Tibial nerve (tissue), 4 donors: ENCODE results near the gene MSL2. TPM values are rescaled to one million over a fixed set of nuclear protein-coding genes. Genes with fewer than 3 reads are reported as not detected.
"Not testable (repeated sequence)": the region's sequence is repeated elsewhere in the genome, so short reads cannot be mapped to it uniquely, and the experiment has no call there.

Source experiments
- DNase-seq, 2 donors: peaks; one replicate each; pipeline ENCODE4 v3.0.0-alpha.2; 2019; ENCODE audit warnings: low spot score in 2 of 2
- H3K27ac ChIP-seq, 4 donors: fragments of 200-600 bp; sonication (generic) in 3 of 4; one replicate each; pipeline ENCODE4 v1.5.1; 2017 to 2019; ENCODE audit warnings: mild to moderate bottlenecking in 1 of 4
- H3K27me3 ChIP-seq, 2 donors: fragments of 200-600 bp; sonication (generic) in 1 of 2; one replicate each; pipeline versions ENCODE4 v1.5.1 to v1.6.0; 2017 to 2019
- H3K36me3 ChIP-seq, 3 donors: fragments of 200-600 bp; sonication (generic); one replicate each; pipeline ENCODE4 v1.5.1; 2018 to 2019
- H3K4me1 ChIP-seq, 4 donors: fragments of 200-600 bp; sonication (generic) in 3 of 4; one replicate each; pipeline ENCODE4 v1.5.1; 2017 to 2019
- H3K4me3 ChIP-seq, 4 donors: fragments of 200-600 bp; sonication (generic) in 3 of 4; one replicate each; pipeline ENCODE4 v1.5.1; 2017 to 2019; ENCODE audit warnings: mild to moderate bottlenecking in 1 of 4, moderate library complexity in 1 of 4
- H3K9me3 ChIP-seq, 4 donors: fragments of 200-600 bp; sonication (generic) in 3 of 4; one replicate each; pipeline ENCODE4 v1.5.1; 2017 to 2019
- CTCF ChIP-seq, 5 experiments: fragments of 200-600 bp in 3 of 5; fragments of 450-650 bp in 2 of 5; sonication (generic) in 3 of 5; IDR thresholded peaks; one replicate each; pipeline ENCODE4 v1.5.1; 2016 to 2019; ENCODE audit warnings: antibody characterized with exemption in 5 of 5, mild to moderate bottlenecking in 3 of 5, moderate library complexity in 2 of 5
- EP300 ChIP-seq, 2 donors: sonication (generic); formaldehyde crosslinking; IDR thresholded peaks; one replicate each; pipeline ENCODE4 v1.6.1; 2017; ENCODE audit warnings: antibody characterized with exemption in 2 of 2, mild to moderate bottlenecking in 1 of 2
- POLR2A ChIP-seq, 2 donors: fragments of 450-650 bp; IDR thresholded peaks; one replicate each; pipeline ENCODE4 v1.6.1; 2017; ENCODE audit warnings: antibody characterized with exemption in 2 of 2, mild to moderate bottlenecking in 2 of 2, moderate library complexity in 2 of 2
- WGBS, 2 donors: methylation state at CpG; one replicate each; pipeline ENCODE4 v1.1.5; 2018; 5-methylcytosine and 5-hydroxymethylcytosine counted together
- total RNA-seq, 4 donors: library from RNA; depleted of rRNA; stranded (reverse); fragments of >200 nt; gene quantifications; one replicate each; pipeline ENCODE4 v1.1.0, GENCODE V29; 2016

MSL2 gene
- total RNA-seq, 4 donors from 2014 or later, result 19.8 to 53.4 (median 44.5) TPM

DNA sequence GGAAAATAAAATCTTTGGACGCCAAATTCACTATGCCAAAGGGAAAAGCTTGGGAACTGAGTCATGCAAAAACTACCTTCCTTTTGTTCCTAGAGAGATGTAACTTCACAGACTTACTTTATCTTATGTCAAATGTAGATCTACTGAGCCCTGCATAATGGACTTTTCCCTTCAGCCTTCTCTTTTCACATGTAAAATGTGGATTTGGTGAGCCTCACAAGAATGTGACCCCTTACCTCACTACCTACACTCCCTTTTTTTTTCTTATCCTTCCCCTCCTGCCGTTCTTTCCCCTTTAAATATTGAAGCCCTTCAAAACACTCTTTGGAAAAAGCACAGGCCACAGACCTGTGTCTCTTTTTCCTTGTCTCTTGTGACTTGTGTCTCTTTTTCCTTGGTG lies 40.0 kb upstream of the MSL2 start:
- TF ChIP-seq CTCF (IDR thresholded peaks at IDR 0.05), result no peak
- no peak for TF ChIP-seq EP300 (IDR thresholded peaks at IDR 0.05)
- TF ChIP-seq POLR2A (IDR thresholded peaks at IDR 0.05), result no peak
- WGBS, 2 donors, result 71 to 80% methylated on average over 2 of the region's 2 CpGs
- H3K4me3 ChIP-seq, result no peak overlapping the region
- DNase-seq, result no peak
- no peaks in the 10 kb centered on the region for H3K27me3 ChIP-seq
- H3K4me1 ChIP-seq, result no peaks in the 10 kb centered on the region
- H3K27ac ChIP-seq, result no peak overlapping the region
- H3K9me3 ChIP-seq, result no peaks in the 10 kb centered on the region
- no peaks in the 10 kb centered on the region for H3K36me3 ChIP-seq

- Histone ChIP-seq H3K4me1 (no peaks in the 10 kb centered on the region), H3K27me3 (no peaks in the 10 kb centered on the region), H3K4me3 (no peak overlapping the region), H3K27ac (no peak overlapping the region), H3K9me3 (no peaks in the 10 kb centered on the region), H3K36me3 (no peaks in the 10 kb centered on the region)
- TF ChIP-seq CTCF (IDR thresholded peaks at IDR 0.05) (no peak), POLR2A (IDR thresholded peaks at IDR 0.05) (no peak), EP300 (IDR thresholded peaks at IDR 0.05) (no peak)
- DNase-seq, result no peak
- 80 to 82% methylated on average over 1 of the region's 1 CpG for WGBS, 2 donors
Measured at GRCh38 chr3:136235545-136235944, 39.4 kb upstream of the MSL2 start.

- no peaks in the 10 kb centered on the region for H3K36me3 ChIP-seq
- H3K27ac ChIP-seq, result no peak overlapping the region
- DNase-seq, result no peak
- TF ChIP-seq EP300 (IDR thresholded peaks at IDR 0.05) (no peak), CTCF (IDR thresholded peaks at IDR 0.05) (no peak), POLR2A (IDR thresholded peaks at IDR 0.05) (no peak)
- H3K27me3 ChIP-seq, result no peaks in the 10 kb centered on the region
- WGBS, 2 donors, result 85 to 94% methylated on average over 2 of the region's 2 CpGs
- H3K9me3 ChIP-seq, result no peaks in the 10 kb centered on the region
- no peaks in the 10 kb centered on the region for H3K4me1 ChIP-seq
- H3K4me3 ChIP-seq, result no peak overlapping the region
Measured at GRCh38 chr3:136232413-136232812, 36.3 kb upstream of the MSL2 start.

DNA sequence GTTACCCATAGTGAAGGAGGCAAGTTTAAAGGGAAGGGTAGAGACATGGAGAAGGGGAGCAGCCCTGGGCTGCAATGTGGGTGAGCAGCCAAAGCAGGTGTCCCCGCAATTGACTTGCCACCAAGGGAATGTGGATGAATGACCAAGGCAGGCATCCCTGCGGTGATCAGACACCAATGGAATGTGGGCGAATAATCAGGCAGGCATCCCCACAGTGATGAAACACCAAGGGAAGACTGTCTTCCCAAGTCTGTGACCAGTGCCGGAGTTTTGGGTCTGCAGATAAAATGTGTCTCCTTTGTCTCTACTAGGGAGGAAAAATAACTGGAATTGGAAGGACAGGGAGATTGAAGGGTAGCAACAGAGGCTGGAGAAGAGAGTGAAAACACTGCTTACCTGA lies 26.6 kb upstream of the MSL2 start:
- 93 to 94% methylated on average over 4 of the region's 4 CpGs for WGBS, 2 donors
- not testable (repeated sequence) for DNase-seq, H3K4me3 ChIP-seq, H3K36me3 ChIP-seq, H3K4me1 ChIP-seq, H3K27ac ChIP-seq, H3K27me3 ChIP-seq
- peaks cover 0 to 11% (median 0%) of the 10 kb centered on the region in 4 donors for H3K9me3 ChIP-seq

- no peak for DNase-seq
- Histone ChIP-seq H3K27ac (no peak overlapping the region), H3K36me3 (no peaks in the 10 kb centered on the region), H3K9me3 (no peaks in the 10 kb centered on the region), H3K4me3 (no peak overlapping the region), H3K27me3 (no peaks in the 10 kb centered on the region), H3K4me1 (no peaks in the 10 kb centered on the region)
- no peak for TF ChIP-seq CTCF (IDR thresholded peaks at IDR 0.05)
- 61 to 64% methylated on average over 2 of the region's 2 CpGs for WGBS, 2 donors
Measured at GRCh38 chr3:136211547-136211946, 15.4 kb upstream of the MSL2 start.

GRCh38 chr3:136209921-136210320 lies 13.8 kb upstream of the MSL2 start:
- Histone ChIP-seq H3K4me3 (no peak overlapping the region), H3K36me3 (no peaks in the 10 kb centered on the region), H3K4me1 (no peaks in the 10 kb centered on the region), H3K9me3 (no peaks in the 10 kb centered on the region), H3K27me3 (no peaks in the 10 kb centered on the region), H3K27ac (no peak overlapping the region)
- no peak for DNase-seq
- TF ChIP-seq POLR2A (IDR thresholded peaks at IDR 0.05), result no peak
- no peak for TF ChIP-seq CTCF (IDR thresholded peaks at IDR 0.05)
- no peak for TF ChIP-seq EP300 (IDR thresholded peaks at IDR 0.05)
